GM18907 (cell line): Measurements from ENCODE around the gene CELF1.

Experiments
- ATAC-seq: cut with Tn5 transposase; IDR thresholded peaks from one replicate; pipeline ENCODE4 v1.9.1; 2021; ENCODE audit warnings: mild to moderate bottlenecking, moderate library complexity; ENCODE audit not compliant: unreplicated experiment

The CELF1 gene

GRCh38 chr11:47512701-47513100 lies 40.2 kb downstream of the CELF1 start:
- no peak for ATAC-seq

GRCh38 chr11:47511917-47512316 lies 41.0 kb downstream of the CELF1 start:
- ATAC-seq, result no peak

GRCh38 chr11:47510209-47510608 lies 42.7 kb downstream of the CELF1 start:
- no peak for ATAC-seq

- ATAC-seq, result no peak
Measured at GRCh38 chr11:47509077-47509536, 43.8 kb downstream of the CELF1 start.

- ATAC-seq, result no peak
Measured at GRCh38 chr11:47508240-47508957, 44.5 kb downstream of the CELF1 start.

- no peak for ATAC-seq
Measured at GRCh38 chr11:47507563-47508239, 45.2 kb downstream of the CELF1 start.

- no peak for ATAC-seq
Measured at GRCh38 chr11:47506795-47507562, 46.0 kb downstream of the CELF1 start.

- no peak for ATAC-seq
Measured at GRCh38 chr11:47506373-47506772, 46.6 kb downstream of the CELF1 start.

- no peak for ATAC-seq
Measured at GRCh38 chr11:47504910-47505309, 48.0 kb downstream of the CELF1 start.

GRCh38 chr11:47503227-47503626 lies 49.7 kb downstream of the CELF1 start:
- ATAC-seq, result no peak

- no peak for ATAC-seq
Measured at GRCh38 chr11:47502767-47503166, 50.2 kb downstream of the CELF1 start.

- ATAC-seq, result no peak
Measured at GRCh38 chr11:47501101-47501500, 51.8 kb downstream of the CELF1 start.

GRCh38 chr11:47500121-47500520 lies 52.8 kb downstream of the CELF1 start:
- no peak for ATAC-seq

- ATAC-seq, result no peak
Measured at GRCh38 chr11:47499614-47500013, 53.3 kb downstream of the CELF1 start.

GRCh38 chr11:47499161-47499560 lies 53.8 kb downstream of the CELF1 start:
- no peak for ATAC-seq

- no peak for ATAC-seq
Measured at GRCh38 chr11:47498584-47499152, 54.3 kb downstream of the CELF1 start.

GRCh38 chr11:47498149-47498548 lies 54.8 kb downstream of the CELF1 start:
- ATAC-seq, result no peak

- ATAC-seq, result no peak
Measured at GRCh38 chr11:47496808-47497207, 56.1 kb downstream of the CELF1 start.

GRCh38 chr11:47495856-47496217 lies 57.1 kb downstream of the CELF1 start:
- no peak for ATAC-seq

GRCh38 chr11:47495011-47495855 lies 57.7 kb downstream of the CELF1 start:
- ATAC-seq, result no peak

- ATAC-seq, result no peak
Measured at GRCh38 chr11:47489395-47489755, 63.6 kb downstream of the CELF1 start.
